CD14-positive monocyte (primary cell): ENCODE data around the gene SLC16A9. TPM values are rescaled to one million over a fixed set of nuclear protein-coding genes. Genes with fewer than 3 reads are reported as not detected.
"Not testable (repeated sequence)": the region's sequence is repeated elsewhere in the genome, so short reads cannot be mapped to it uniquely, and the experiment has no call there.

ENCODE experiments used
- DNase-seq, 3 donors: peaks; one replicate each; pipeline ENCODE4 v3.0.0-alpha.2; 2011 to 2022
- H2AFZ ChIP-seq: 2 replicates; pipeline ENCODE4 v1.6.0; 2012; ENCODE audit warnings: mild to moderate bottlenecking, low read depth, low read length, inconsistent platforms; ENCODE audit not compliant: insufficient read depth, poor library complexity, severe bottlenecking
- H3K27ac ChIP-seq, 2 donors: 1 replicate in 1 of 2; 2 replicates in 1 of 2; pipeline ENCODE4 v1.5.1; 2012 to 2013; ENCODE audit warnings: low read length in 2 of 2, control low read depth in 1 of 2, inconsistent platforms in 1 of 2, low read depth in 1 of 2, mild to moderate bottlenecking in 1 of 2
- H3K27me3 ChIP-seq, 2 donors: one replicate each; pipeline versions ENCODE4 v1.6.0 to v1.6.1; 2011 to 2013; ENCODE audit warnings: low read length in 2 of 2; ENCODE audit not compliant: control insufficient read depth in 2 of 2, insufficient read depth in 2 of 2
- H3K36me3 ChIP-seq, 2 donors: replicated peaks in 1 of 2; 1 replicate in 1 of 2; 2 replicates in 1 of 2; pipeline versions ENCODE4 v1.5.1 to v1.6.1; 2012 to 2013; ENCODE audit warnings: low read length in 2 of 2, control low read depth in 1 of 2, inconsistent platforms in 1 of 2, mild to moderate bottlenecking in 1 of 2; ENCODE audit not compliant: insufficient read depth in 2 of 2, control insufficient read depth in 1 of 2
- H3K4me1 ChIP-seq, 2 donors: 1 replicate in 1 of 2; 2 replicates in 1 of 2; pipeline versions ENCODE4 v1.5.1 to v1.6.1; 2012 to 2013; ENCODE audit warnings: low read length in 2 of 2, control low read depth in 1 of 2, inconsistent platforms in 1 of 2, mild to moderate bottlenecking in 1 of 2, moderate library complexity in 1 of 2; ENCODE audit not compliant: insufficient read depth in 2 of 2, control insufficient read depth in 1 of 2
- H3K4me2 ChIP-seq: replicated peaks from 2 replicates; pipeline ENCODE3; 2012; ENCODE audit warnings: low read length, moderate library complexity, mild to moderate bottlenecking; ENCODE audit not compliant: poor library complexity, severe bottlenecking; ENCODE audit errors: extremely low read depth
- H3K4me3 ChIP-seq, 3 experiments: fragments of 200-600 bp in 1 of 3; sonication (generic) in 1 of 3; replicated peaks in 1 of 3; 1 replicate in 2 of 3; 2 replicates in 1 of 3; pipeline ENCODE4 v1.5.1; 2011 to 2013; ENCODE audit warnings: low read length in 3 of 3, mild to moderate bottlenecking in 3 of 3, control low read depth in 2 of 3, low read depth in 2 of 3, inconsistent platforms in 1 of 3, moderate library complexity in 1 of 3
- H3K79me2 ChIP-seq: 2 replicates; pipeline ENCODE4 v1.6.0; 2012; ENCODE audit warnings: mild to moderate bottlenecking, control low read depth, inconsistent platforms, low read length, moderate library complexity; ENCODE audit not compliant: insufficient read depth
- H3K9ac ChIP-seq: 2 replicates; pipeline ENCODE4 v1.6.0; 2017; ENCODE audit warnings: low read length, mild to moderate bottlenecking; ENCODE audit not compliant: insufficient read depth, poor library complexity, severe bottlenecking
- H3K9me3 ChIP-seq, 2 donors: replicated peaks in 1 of 2; 1 replicate in 1 of 2; 2 replicates in 1 of 2; pipeline versions ENCODE4 v1.5.1 to v1.6.1; 2012 to 2013; ENCODE audit warnings: low read length in 2 of 2, control low read depth in 1 of 2; ENCODE audit not compliant: control insufficient read depth in 1 of 2, insufficient read depth in 1 of 2
- H4K20me1 ChIP-seq: 2 replicates; pipeline ENCODE4 v1.6.0; 2012; ENCODE audit warnings: mild to moderate bottlenecking, low read length, control low read depth, moderate library complexity; ENCODE audit not compliant: insufficient read depth
- H3K27ac Mint-ChIP-seq, 7 donors: one replicate each; pipeline ENCODE4 v1.8.0; 2020; ENCODE audit warnings: mild to moderate bottlenecking in 7 of 7, mixed read lengths in 7 of 7, moderate library complexity in 6 of 7, inconsistent platforms in 2 of 7
- H3K27me3 Mint-ChIP-seq, 3 donors: one replicate each; pipeline ENCODE4 v1.8.0; 2021 to 2022; ENCODE audit warnings: low read depth in 3 of 3, mild to moderate bottlenecking in 3 of 3, mixed read lengths in 3 of 3, moderate library complexity in 3 of 3, inconsistent platforms in 1 of 3
- H3K36me3 Mint-ChIP-seq, 2 donors: one replicate each; pipeline ENCODE4 v1.8.0; 2020; ENCODE audit warnings: mixed read lengths in 2 of 2, inconsistent platforms in 1 of 2, mild to moderate bottlenecking in 1 of 2
- H3K4me1 Mint-ChIP-seq: one replicate; pipeline ENCODE4 v1.8.0; 2020; ENCODE audit warnings: mild to moderate bottlenecking, mixed read lengths
- H3K4me3 Mint-ChIP-seq, 2 donors: one replicate each; pipeline ENCODE4 v1.8.0; 2020; ENCODE audit warnings: mild to moderate bottlenecking in 2 of 2, mixed read lengths in 2 of 2, moderate library complexity in 1 of 2
- H3K9me3 Mint-ChIP-seq, 7 donors: one replicate each; pipeline ENCODE4 v1.8.0; 2020 to 2022; ENCODE audit warnings: mixed read lengths in 7 of 7, mild to moderate bottlenecking in 6 of 7, moderate library complexity in 6 of 7, inconsistent platforms in 2 of 7
- WGBS: methylation state at CpG from one replicate; pipeline ENCODE4 v1.1.5; 2013; ENCODE audit warnings: missing lambda C conversion rate; ENCODE audit not compliant: insufficient coverage; 5-methylcytosine and 5-hydroxymethylcytosine counted together
- intact Hi-C, 2 donors: fragments of 100-400 bp; cut with micrococcal nuclease; formaldehyde crosslinking; loops; one replicate each; pipeline versions ENCODE4 v1.15.0 to v1.15.1; 2023
- polyA plus RNA-seq, 3 donors: library from polyadenylated mRNA; depleted of rRNA in 1 of 3; unstranded in 2 of 3; stranded (reverse) in 1 of 3; fragments of 300-500 nt in 2 of 3; fragments of >200 nt in 1 of 3; fragmentation: Illumina TruSeq in 2 of 3; gene quantifications; 1 replicate in 2 of 3; 2 replicates in 1 of 3; pipeline ENCODE4 v1.2.3, GENCODE V29; 2012 to 2021
- TF ChIP-seq, protein P1 (sequence below): fragments of 200-600 bp; IDR thresholded peaks from one replicate; pipeline ENCODE4 v1.8.0; 2022; ENCODE audit warnings: antibody characterized with exemption, mild to moderate bottlenecking

SLC16A9 gene
- polyA plus RNA-seq, 3 donors, result not detected

GRCh38 chr10:59744156-59744555 lies 34.5 kb upstream of the SLC16A9 start:
- H3K9ac ChIP-seq, H3K9me3 ChIP-seq, H3K27me3 Mint-ChIP-seq, DNase-seq, H3K27me3 ChIP-seq, intact Hi-C loops, H4K20me1 ChIP-seq, H2AFZ ChIP-seq, H3K79me2 ChIP-seq, H3K36me3 Mint-ChIP-seq, H3K4me3 ChIP-seq, H3K4me1 Mint-ChIP-seq, H3K27ac ChIP-seq, H3K4me3 Mint-ChIP-seq, H3K36me3 ChIP-seq, H3K4me2 ChIP-seq, H3K27ac Mint-ChIP-seq, H3K4me1 ChIP-seq: not testable (repeated sequence)
- WGBS, result 98% methylated on average over 28 of the region's 32 CpGs
- peaks cover 5 to 15% (median 8%) of the 10 kb centered on the region in 7 donors for H3K9me3 Mint-ChIP-seq

DNA sequence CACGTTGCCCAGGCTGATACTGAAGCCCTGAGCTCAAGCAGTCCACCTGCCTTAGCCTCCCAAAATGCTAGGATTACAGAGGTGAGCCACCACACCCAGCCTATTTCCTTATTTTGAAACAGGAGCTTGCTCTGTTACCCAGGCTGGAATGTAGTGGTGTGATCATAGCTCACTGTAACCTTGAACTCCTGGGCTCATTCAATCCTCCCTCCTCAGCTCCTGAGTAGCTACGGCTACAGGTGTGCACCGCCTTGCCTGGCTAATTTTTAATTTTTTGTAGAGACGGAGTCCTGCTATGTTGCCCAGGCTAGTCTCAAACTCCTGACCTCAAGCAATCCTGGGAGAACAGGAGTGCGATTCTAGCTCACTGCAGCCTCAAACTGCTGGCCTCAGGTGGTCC lies 31.9 kb upstream of the SLC16A9 start:
- no peak overlapping the region for H3K4me3 Mint-ChIP-seq
- TF ChIP-seq, protein P1, sequence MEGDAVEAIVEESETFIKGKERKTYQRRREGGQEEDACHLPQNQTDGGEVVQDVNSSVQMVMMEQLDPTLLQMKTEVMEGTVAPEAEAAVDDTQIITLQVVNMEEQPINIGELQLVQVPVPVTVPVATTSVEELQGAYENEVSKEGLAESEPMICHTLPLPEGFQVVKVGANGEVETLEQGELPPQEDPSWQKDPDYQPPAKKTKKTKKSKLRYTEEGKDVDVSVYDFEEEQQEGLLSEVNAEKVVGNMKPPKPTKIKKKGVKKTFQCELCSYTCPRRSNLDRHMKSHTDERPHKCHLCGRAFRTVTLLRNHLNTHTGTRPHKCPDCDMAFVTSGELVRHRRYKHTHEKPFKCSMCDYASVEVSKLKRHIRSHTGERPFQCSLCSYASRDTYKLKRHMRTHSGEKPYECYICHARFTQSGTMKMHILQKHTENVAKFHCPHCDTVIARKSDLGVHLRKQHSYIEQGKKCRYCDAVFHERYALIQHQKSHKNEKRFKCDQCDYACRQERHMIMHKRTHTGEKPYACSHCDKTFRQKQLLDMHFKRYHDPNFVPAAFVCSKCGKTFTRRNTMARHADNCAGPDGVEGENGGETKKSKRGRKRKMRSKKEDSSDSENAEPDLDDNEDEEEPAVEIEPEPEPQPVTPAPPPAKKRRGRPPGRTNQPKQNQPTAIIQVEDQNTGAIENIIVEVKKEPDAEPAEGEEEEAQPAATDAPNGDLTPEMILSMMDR, result no peak
- Histone ChIP-seq H3K4me1 (no peaks in the 10 kb centered on the region), H3K9me3 (peaks cover 0 to 6% of the 10 kb centered on the region in 2 donors), H2AFZ (no peak overlapping the region), H4K20me1 (no peaks in the 10 kb centered on the region), H3K27ac (no peak overlapping the region), H3K79me2 (no peaks in the 10 kb centered on the region), H3K36me3 (no peaks in the 10 kb centered on the region), H3K4me2 (no peak overlapping the region), H3K9ac (no peak overlapping the region), H3K27me3 (no peaks in the 10 kb centered on the region), H3K4me3 (no peak overlapping the region)
- 100% methylated on average over 2 of the region's 5 CpGs for WGBS
- H3K36me3 Mint-ChIP-seq, result no peaks in the 10 kb centered on the region
- H3K4me1 Mint-ChIP-seq, result no peaks in the 10 kb centered on the region
- H3K27me3 Mint-ChIP-seq, result peaks cover 0 to 5% (median 0%) of the 10 kb centered on the region in 3 donors
- intact Hi-C loops, result no loop called here
- H3K9me3 Mint-ChIP-seq, result peaks cover 5 to 15% (median 8%) of the 10 kb centered on the region in 7 donors
- DNase-seq, result no peak
- H3K27ac Mint-ChIP-seq, result no peak overlapping the region
